ENCODE data around the gene SIGLEC10. TPM values are rescaled to one million over a fixed set of nuclear protein-coding genes. Genes with fewer than 3 reads are reported as not detected.

The SIGLEC10 gene
- total and polyA plus RNA-seq, 9 of the 15 experiments (the other 6 are each of a cell fraction or from before 2014, with no cell fraction given): 0.10 to 1.8 (median 0.82) TPM

DNA sequence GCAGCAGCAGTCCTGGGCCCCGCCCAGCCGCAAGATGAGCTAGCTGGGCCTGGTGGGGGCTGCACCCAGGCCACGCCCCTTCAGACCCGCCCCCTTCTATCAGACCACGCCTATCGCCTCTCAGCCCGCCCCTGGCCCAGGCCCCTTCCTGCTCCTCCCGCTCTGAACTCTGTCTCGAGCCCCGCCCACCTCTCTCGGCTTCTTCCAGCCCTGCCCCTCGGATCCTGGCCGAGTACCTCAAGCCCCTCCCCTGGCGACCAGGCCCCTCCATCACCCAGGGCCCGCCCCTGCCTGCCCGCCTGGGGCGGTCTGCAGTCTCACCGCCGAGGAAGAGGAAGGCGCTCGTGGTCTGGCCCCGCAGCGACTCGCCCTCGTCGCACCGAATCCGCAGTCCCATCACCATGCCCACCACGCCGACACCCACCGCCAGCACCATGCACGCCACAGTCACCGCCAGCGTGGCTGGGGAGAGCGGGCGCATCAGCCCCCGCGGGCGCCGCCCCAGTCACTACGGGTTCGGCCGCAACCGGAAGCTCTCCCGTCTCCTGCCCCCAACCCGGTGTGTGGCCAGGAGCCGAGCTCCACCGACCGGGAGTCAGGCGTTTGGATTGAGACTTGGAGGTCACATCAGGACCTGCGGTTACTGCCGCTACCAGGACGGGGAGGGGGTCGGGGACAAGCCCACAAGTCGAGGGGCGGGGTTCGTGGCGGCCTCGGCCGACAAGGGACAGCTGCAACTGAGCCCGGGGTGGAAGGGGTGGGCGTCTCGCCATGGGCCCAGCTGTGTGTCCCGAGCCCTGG lies 49.7 kb downstream of the SIGLEC10 start (continued):
- TF ChIP-seq, protein P1, sequence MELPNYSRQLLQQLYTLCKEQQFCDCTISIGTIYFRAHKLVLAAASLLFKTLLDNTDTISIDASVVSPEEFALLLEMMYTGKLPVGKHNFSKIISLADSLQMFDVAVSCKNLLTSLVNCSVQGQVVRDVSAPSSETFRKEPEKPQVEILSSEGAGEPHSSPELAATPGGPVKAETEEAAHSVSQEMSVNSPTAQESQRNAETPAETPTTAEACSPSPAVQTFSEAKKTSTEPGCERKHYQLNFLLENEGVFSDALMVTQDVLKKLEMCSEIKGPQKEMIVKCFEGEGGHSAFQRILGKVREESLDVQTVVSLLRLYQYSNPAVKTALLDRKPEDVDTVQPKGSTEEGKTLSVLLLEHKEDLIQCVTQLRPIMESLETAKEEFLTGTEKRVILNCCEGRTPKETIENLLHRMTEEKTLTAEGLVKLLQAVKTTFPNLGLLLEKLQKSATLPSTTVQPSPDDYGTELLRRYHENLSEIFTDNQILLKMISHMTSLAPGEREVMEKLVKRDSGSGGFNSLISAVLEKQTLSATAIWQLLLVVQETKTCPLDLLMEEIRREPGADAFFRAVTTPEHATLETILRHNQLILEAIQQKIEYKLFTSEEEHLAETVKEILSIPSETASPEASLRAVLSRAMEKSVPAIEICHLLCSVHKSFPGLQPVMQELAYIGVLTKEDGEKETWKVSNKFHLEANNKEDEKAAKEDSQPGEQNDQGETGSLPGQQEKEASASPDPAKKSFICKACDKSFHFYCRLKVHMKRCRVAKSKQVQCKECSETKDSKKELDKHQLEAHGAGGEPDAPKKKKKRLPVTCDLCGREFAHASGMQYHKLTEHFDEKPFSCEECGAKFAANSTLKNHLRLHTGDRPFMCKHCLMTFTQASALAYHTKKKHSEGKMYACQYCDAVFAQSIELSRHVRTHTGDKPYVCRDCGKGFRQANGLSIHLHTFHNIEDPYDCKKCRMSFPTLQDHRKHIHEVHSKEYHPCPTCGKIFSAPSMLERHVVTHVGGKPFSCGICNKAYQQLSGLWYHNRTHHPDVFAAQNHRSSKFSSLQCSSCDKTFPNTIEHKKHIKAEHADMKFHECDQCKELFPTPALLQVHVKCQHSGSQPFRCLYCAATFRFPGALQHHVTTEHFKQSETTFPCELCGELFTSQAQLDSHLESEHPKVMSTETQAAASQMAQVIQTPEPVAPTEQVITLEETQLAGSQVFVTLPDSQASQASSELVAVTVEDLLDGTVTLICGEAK (IDR thresholded peaks at IDR 0.05): peak; percentile 74; the same call in 1 of the 2 replicates
- TF ChIP-seq, protein P1 (CRISPR knock-in tag; IDR thresholded peaks at IDR 0.05): no peak
- TF ChIP-seq ZKSCAN8 (CRISPR knock-in tag; IDR thresholded peaks at IDR 0.05) (no peak), CTBP1 (IDR thresholded peaks at IDR 0.05; ENCODE audit: borderline replicate concordance) (peak; percentile 87), C11orf30 (IDR thresholded peaks at IDR 0.05; ENCODE audit: low read depth) (no peak), ZFP30 (CRISPR knock-in tag; IDR thresholded peaks at IDR 0.05; ENCODE audit: borderline replicate concordance) (no peak), GATA2 (CRISPR knock-in tag; IDR thresholded peaks at IDR 0.05) (no peak)
- TF ChIP-seq, protein P2, sequence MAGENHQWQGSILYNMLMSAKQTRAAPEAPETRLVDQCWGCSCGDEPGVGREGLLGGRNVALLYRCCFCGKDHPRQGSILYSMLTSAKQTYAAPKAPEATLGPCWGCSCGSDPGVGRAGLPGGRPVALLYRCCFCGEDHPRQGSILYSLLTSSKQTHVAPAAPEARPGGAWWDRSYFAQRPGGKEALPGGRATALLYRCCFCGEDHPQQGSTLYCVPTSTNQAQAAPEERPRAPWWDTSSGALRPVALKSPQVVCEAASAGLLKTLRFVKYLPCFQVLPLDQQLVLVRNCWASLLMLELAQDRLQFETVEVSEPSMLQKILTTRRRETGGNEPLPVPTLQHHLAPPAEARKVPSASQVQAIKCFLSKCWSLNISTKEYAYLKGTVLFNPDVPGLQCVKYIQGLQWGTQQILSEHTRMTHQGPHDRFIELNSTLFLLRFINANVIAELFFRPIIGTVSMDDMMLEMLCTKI (IDR thresholded peaks at IDR 0.05; ENCODE audit: partially characterized antibody): no peak
- TF ChIP-seq, protein P3, sequence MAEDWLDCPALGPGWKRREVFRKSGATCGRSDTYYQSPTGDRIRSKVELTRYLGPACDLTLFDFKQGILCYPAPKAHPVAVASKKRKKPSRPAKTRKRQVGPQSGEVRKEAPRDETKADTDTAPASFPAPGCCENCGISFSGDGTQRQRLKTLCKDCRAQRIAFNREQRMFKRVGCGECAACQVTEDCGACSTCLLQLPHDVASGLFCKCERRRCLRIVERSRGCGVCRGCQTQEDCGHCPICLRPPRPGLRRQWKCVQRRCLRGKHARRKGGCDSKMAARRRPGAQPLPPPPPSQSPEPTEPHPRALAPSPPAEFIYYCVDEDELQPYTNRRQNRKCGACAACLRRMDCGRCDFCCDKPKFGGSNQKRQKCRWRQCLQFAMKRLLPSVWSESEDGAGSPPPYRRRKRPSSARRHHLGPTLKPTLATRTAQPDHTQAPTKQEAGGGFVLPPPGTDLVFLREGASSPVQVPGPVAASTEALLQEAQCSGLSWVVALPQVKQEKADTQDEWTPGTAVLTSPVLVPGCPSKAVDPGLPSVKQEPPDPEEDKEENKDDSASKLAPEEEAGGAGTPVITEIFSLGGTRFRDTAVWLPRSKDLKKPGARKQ (CRISPR knock-in tag; IDR thresholded peaks at IDR 0.05): no peak
- TF ChIP-seq, protein P4, sequence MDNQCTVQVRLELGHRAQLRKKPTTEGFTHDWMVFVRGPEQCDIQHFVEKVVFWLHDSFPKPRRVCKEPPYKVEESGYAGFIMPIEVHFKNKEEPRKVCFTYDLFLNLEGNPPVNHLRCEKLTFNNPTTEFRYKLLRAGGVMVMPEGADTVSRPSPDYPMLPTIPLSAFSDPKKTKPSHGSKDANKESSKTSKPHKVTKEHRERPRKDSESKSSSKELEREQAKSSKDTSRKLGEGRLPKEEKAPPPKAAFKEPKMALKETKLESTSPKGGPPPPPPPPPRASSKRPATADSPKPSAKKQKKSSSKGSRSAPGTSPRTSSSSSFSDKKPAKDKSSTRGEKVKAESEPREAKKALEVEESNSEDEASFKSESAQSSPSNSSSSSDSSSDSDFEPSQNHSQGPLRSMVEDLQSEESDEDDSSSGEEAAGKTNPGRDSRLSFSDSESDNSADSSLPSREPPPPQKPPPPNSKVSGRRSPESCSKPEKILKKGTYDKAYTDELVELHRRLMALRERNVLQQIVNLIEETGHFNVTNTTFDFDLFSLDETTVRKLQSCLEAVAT (IDR thresholded peaks at IDR 0.05): peak in 1 of 2 experiments; percentile 37; a peak in 1 of 4 replicates
- TF ChIP-seq, protein P5, sequence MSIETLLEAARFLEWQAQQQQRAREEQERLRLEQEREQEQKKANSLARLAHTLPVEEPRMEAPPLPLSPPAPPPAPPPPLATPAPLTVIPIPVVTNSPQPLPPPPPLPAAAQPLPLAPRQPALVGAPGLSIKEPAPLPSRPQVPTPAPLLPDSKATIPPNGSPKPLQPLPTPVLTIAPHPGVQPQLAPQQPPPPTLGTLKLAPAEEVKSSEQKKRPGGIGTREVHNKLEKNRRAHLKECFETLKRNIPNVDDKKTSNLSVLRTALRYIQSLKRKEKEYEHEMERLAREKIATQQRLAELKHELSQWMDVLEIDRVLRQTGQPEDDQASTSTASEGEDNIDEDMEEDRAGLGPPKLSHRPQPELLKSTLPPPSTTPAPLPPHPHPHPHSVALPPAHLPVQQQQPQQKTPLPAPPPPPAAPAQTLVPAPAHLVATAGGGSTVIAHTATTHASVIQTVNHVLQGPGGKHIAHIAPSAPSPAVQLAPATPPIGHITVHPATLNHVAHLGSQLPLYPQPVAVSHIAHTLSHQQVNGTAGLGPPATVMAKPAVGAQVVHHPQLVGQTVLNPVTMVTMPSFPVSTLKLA (conservative IDR thresholded peaks at IDR 0.05): peak; percentile 78 to 89; a peak in 3 of 4 replicates

Measured in K562 (cell line).